Neural cell (in vitro differentiated cells): ENCODE data around the gene RALGDS.

ENCODE experiments used
- CTCF ChIP-seq: fragments of 450-650 bp; IDR thresholded peaks from 2 replicates; pipeline ENCODE4 v1.5.1; 2014; ENCODE audit warnings: antibody characterized with exemption, mild to moderate bottlenecking, moderate library complexity; ENCODE audit not compliant: poor library complexity, severe bottlenecking
- EP300 ChIP-seq: fragments of 450-650 bp; conservative IDR thresholded peaks from 2 replicates; pipeline ENCODE4 v1.6.1; 2014; ENCODE audit warnings: antibody characterized with exemption, mild to moderate bottlenecking, moderate library complexity; ENCODE audit not compliant: poor library complexity, severe bottlenecking
- EZH2 ChIP-seq: fragments of 200-600, 300-800 bp; shearing (Covaris generic), sonication (generic); IDR thresholded peaks from 2 replicates; pipeline ENCODE4 v1.6.1; 2014; ENCODE audit warnings: antibody characterized with exemption, low read length, borderline replicate concordance, mild to moderate bottlenecking; ENCODE audit not compliant: insufficient read depth, poor library complexity, severe bottlenecking
- MXI1 ChIP-seq: fragments of 450-650 bp; conservative IDR thresholded peaks from 2 replicates; pipeline ENCODE4 v1.6.1; 2014; ENCODE audit warnings: antibody characterized with exemption, mild to moderate bottlenecking; ENCODE audit not compliant: poor library complexity, severe bottlenecking
- POLR2AphosphoS5 ChIP-seq: IDR thresholded peaks from 2 replicates; pipeline ENCODE4 v1.6.1; 2012
- REST ChIP-seq: IDR thresholded peaks from 2 replicates; pipeline ENCODE4 v1.6.1; 2012; ENCODE audit warnings: borderline replicate concordance
- SMC3 ChIP-seq: fragments of 450-650 bp; conservative IDR thresholded peaks from 2 replicates; pipeline ENCODE4 v1.6.1; 2014; ENCODE audit warnings: antibody characterized with exemption, mild to moderate bottlenecking, moderate library complexity; ENCODE audit not compliant: poor library complexity
- TAF1 ChIP-seq: IDR thresholded peaks from 2 replicates; pipeline ENCODE4 v1.6.1; 2012; ENCODE audit warnings: low read depth

GRCh38 chr9:133168432-133168831 is 47.4 kb upstream of the RALGDS start:
- no peak for TF ChIP-seq CTCF
- no peak for TF ChIP-seq POLR2AphosphoS5
- TF ChIP-seq EP300 = no peak
- TF ChIP-seq EZH2 = no peak
- no peak for TF ChIP-seq TAF1
- TF ChIP-seq REST = no peak
- no peak for TF ChIP-seq MXI1
- TF ChIP-seq SMC3 = no peak
